HG03432 (cell line): Measurements from ENCODE around the gene IPPK.
"Not testable (repeated sequence)": the region's sequence is repeated elsewhere in the genome, so short reads cannot be mapped to it uniquely, and the experiment has no call there.

Source experiments
- ATAC-seq: cut with Tn5 transposase; IDR thresholded peaks from one replicate; pipeline ENCODE4 v1.9.1; 2021; ENCODE audit warnings: mild to moderate bottlenecking, moderate library complexity; ENCODE audit not compliant: unreplicated experiment

The IPPK gene

GRCh38 chr9:92599938-92600461 lies 69.9 kb downstream of the IPPK start:
- ATAC-seq = no peak

GRCh38 chr9:92598382-92598781 lies 71.5 kb downstream of the IPPK start:
- ATAC-seq = no peak

GRCh38 chr9:92595930-92596329 lies 74.0 kb downstream of the IPPK start:
- no peak for ATAC-seq

- ATAC-seq = not testable (repeated sequence)
Measured at GRCh38 chr9:92595075-92595474, 74.9 kb downstream of the IPPK start.

- no peak for ATAC-seq
Measured at GRCh38 chr9:92592946-92593861, 76.7 kb downstream of the IPPK start.

- no peak for ATAC-seq
Measured at GRCh38 chr9:92592537-92592936, 77.4 kb downstream of the IPPK start.

GRCh38 chr9:92590377-92590776 lies 79.6 kb downstream of the IPPK start:
- no peak for ATAC-seq

GRCh38 chr9:92589923-92590322 lies 80.0 kb downstream of the IPPK start:
- no peak for ATAC-seq

- ATAC-seq = no peak
Measured at GRCh38 chr9:92576175-92576574, 93.8 kb downstream of the IPPK start.

GRCh38 chr9:92573612-92574011 lies 96.3 kb downstream of the IPPK start:
- ATAC-seq = not testable (repeated sequence)

GRCh38 chr9:92571871-92572270 lies 98.1 kb downstream of the IPPK start:
- not testable (repeated sequence) for ATAC-seq

- ATAC-seq = no peak
Measured at GRCh38 chr9:92564982-92565381, 104.9 kb downstream of the IPPK start.

- ATAC-seq = no peak
Measured at GRCh38 chr9:92564504-92564903, 105.4 kb downstream of the IPPK start.
